HG02588 (cell line): ENCODE results near the gene COL25A1.

Source experiments
- ATAC-seq: cut with Tn5 transposase; IDR thresholded peaks from one replicate; pipeline ENCODE4 v1.9.1; 2021; ENCODE audit warnings: mild to moderate bottlenecking, moderate library complexity; ENCODE audit not compliant: unreplicated experiment

COL25A1 gene

GRCh38 chr4:109302361-109303139 is at the start of gene COL25A1:
TSS of gene COL25A1 (minus strand) at chr4:109302658.
- peak; percentile 43 for ATAC-seq

GRCh38 chr4:109350121-109350520 is 47.7 kb upstream of the COL25A1 start:
- ATAC-seq: no peak

DNA sequence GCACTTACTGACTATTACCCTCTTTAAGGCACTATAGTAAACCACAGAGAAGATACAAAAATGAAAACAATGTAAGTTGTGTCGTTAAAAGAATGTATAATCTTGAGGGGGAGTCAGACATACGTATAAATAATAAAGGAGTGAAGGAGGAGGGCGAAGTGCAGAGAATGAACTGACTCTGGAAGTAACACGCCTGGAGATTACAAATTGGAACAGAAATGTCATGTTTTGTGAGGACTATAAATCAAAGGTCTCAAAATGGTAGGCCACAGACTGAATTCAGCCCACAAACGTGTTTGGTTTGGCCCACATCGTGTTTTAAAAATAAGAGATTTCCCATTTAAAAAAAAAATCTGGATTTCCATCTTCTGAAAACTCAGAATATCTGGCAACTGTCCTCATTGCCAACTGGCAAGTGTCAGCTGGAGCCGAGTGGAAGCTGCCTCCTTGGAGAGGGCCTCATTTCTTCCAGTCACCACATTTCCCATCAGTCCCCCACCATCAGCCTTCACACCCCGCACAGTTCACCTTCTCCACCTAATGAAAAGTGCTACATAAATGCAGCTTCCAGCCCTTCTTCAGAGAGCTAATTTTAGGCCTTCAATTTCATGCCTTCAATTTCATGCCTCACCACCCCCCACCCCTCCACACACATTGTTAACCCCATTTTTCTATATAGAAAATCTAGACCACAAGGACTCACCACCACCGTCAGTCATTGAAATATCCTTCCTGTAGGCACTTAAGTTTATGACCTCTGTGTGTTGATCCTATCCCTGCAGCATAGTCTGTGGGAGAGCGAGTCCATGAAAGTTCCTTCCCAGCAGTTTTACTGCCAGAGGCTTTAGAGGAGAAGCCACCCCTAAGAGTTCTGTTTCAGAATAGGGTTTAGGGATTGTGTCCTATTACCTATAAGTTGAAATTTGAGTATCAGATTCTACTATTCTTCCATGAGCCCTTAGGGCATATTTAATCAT is 32.0 kb upstream of the COL25A1 start:
- ATAC-seq: no peak

DNA sequence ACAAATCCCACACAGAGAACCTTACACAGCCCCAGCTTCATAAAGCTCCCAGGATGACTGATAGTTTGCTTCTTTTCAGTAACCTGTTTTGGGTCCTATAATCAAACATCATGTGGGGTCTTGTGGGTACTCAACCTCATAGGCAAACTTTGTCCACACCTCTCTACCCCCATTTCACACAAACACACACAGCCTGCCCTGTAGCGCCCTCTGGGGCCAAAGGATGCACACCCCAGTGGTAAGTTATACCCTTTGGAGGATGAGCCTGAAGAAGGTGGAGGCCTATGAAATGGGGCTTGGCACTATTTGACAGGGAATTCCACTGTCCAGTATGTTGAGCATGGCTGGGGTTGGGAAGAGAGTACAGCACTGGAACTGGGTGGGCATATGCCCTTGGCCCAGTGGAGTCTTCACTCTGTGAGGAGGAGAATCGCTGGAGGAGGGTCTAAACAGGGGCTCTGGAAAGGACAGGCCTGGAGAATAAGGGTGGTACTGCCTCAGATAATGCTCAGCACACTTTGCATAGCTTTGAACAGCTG is 30.5 kb upstream of the COL25A1 start:
- ATAC-seq: no peak

DNA sequence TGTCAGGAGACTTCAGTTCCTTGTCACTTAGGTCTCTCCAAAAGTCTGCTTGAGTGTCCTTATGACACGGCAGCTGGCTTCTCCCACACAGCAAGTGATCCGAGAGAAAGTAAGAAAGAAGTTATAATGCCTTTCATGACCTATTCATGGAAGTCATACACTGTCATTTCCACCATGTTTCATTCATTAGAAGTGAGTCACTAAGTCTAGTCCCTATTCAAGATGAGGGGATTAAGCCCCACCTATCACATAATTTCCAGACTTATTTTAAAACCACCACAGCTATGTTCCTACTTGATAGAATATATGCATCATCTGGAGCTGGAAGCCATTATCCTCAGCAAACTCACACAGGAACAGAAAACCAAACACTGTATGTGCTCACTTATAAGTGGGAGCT is 25.2 kb upstream of the COL25A1 start:
- ATAC-seq: no peak

DNA sequence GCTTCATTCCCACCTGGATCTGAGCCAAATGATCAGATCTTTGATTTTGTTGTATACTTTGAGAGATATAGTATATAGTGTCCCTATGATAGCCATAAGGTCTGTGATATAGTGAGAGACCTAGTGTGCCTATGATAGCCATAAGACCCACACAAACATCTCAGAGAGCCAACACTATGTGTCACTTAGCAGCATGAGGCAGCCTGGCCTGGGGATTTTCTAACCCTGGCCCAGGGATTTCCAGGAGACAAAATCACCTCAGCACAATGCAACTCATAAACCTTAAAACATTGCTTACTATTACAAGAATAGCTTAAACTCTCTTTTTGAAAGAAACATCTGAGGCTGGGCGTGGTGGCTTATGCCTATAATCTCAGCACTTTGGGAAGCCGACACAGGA is 23.2 kb upstream of the COL25A1 start:
- no peak for ATAC-seq

DNA sequence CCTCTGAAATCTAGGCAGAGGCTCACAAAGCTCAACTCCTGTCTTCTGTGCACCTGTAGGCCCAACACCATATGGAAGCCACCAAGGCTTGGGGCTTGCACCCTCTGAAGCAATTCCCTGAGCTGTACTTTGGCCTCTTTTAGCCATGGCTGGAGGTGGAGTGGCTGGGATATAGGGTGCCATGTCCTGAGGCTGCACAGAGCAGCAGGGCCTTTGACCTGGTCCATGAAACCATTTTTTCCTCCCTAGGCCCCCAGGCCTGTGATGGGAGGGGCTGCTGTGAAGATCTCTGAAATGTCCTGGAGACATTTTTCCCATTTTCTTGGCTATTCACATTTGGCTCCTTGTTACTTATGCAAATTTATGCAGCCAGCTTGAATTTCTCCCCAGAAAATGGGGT is 20.9 kb upstream of the COL25A1 start:
- ATAC-seq: no peak

DNA sequence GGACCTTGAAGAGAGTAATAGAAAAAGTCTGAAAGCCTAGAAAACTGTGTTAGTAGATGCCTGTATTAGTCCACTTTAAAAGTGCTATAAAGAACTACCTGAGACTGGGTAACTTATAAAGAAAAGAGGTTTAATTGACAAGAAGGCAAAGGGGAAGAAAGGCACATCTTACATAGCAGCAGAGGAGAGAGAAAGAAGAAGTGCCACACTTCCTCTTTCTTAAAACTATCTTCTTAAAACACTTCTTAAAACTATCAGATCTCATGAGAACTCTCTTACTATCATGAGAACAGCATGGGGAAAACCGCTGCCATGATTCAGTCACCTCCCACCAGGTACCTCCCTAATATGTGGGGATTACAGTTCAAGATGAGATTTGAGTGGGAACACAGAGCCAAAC is 18.8 kb upstream of the COL25A1 start:
- no peak for ATAC-seq

GRCh38 chr4:109319684-109320083 is 17.2 kb upstream of the COL25A1 start:
- no peak for ATAC-seq

DNA sequence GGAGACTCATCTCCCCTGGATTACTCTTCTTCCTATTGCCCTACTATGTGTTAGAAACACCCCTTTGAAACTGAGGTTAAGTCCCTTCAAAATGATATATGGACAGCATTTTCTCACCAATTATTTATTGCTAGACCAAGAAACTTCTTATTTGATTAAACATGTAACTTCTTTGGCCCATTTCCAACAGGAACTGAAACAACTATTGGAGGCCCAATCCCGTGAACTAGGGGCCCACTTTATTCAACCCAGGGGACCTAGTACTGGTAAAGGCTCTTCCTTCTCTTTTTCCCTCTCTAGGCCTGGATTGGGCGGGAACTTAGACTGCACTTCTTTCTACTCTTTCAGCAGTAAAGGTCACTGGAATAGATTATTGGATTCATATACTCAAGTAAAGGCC is 16.7 kb upstream of the COL25A1 start:
- no peak for ATAC-seq

DNA sequence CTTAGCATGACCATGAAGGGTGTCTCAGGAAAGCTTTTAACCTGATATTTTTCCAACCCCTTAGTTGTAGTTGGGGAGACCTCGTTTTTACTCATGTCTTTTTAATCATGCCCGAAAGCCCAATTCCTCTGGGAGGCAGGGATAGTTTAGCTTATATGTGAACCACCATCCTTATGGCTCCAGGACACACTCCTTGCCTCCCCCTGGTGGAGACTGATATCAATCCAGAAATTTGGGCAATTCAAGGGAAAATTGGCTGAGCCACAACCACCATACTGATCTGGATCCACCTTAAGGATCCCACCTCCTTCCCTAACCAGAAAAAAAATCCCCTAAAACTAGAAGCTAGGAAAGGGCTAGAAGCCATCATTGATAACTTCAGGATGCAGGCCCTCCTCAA is 13.4 kb upstream of the COL25A1 start:
- ATAC-seq: no peak

DNA sequence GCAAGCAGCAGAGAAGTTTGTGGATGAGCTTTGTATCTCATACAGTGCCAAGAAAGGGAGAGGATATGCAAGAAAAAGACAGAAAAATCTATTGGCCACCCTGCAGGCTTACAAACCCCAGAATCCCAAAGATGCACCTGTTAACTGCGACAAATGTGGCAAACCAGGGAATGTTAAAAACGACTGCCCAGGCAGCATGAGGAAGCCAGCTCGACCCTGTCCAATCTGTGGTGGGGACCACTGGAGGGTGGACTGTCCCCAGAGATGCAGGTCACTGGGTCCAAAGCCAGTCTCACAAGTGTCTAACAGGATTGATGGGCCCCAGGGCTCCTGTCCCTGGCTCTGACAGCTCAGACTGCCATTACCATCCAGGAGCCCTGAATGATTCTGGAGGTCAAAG is 12.9 kb upstream of the COL25A1 start:
- no peak for ATAC-seq

DNA sequence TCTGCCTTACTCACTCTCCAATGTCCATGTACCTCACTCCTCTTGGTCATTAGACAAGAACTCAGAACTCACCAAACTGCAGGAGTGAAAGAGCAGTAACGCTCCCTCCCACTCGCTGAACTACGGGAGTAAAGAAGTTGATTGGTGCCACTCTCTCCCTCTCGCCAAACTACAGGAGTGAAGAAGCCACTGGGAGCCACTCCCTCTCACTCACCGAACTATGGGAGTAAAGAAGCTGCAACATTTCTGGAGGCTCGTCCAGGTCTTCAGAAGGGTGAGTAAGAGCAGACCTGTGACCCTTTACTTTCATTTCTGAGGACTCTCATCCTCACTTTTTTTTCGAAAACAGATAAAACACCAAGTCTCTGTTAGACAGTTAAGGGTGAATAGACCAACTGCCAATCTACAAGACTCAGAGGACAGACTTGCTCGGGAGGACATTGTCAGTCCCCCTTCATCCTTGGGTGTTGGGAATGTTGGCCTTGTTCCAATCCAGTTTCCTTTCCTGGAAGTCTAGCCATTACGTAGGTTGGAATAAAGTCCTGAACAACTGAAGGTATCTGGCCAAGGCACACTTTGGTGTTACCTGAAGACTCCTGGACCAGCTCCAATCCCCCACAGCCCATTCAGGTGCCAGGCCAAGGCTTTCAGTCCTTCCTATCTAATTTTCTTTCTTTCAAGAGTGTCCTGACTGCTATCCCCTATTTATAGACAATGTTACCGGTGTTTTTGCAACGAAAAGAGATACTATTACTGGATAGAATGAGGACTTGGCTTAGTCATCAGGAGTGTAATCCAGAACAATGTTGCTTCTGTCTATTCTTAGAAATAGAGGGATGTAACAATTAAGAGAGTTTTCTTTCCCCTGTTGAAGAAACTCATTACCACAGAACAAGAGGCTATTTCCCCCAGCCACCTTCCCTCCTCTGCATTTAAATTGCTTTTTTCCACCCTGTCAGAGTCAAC is 11.0 kb upstream of the COL25A1 start:
- no peak for ATAC-seq

GRCh38 chr4:109303140-109303496 is 660 bp upstream of the COL25A1 start:
- ATAC-seq: no peak

- ATAC-seq: no peak
These were observed 652 bp downstream of the COL25A1 start for GRCh38 chr4:109301651-109302360.

- ATAC-seq: no peak
These were observed 4.0 kb downstream of the COL25A1 start for GRCh38 chr4:109298279-109299010.

- no peak for ATAC-seq
These were observed 5.9 kb downstream of the COL25A1 start for GRCh38 chr4:109296527-109296926.

- no peak for ATAC-seq
These were observed 7.4 kb downstream of the COL25A1 start for GRCh38 chr4:109295081-109295480.

- ATAC-seq: no peak
These were observed 7.9 kb downstream of the COL25A1 start for GRCh38 chr4:109294468-109295020.
